ENCODE results near the gene GPR62.

The GPR62 gene

DNA sequence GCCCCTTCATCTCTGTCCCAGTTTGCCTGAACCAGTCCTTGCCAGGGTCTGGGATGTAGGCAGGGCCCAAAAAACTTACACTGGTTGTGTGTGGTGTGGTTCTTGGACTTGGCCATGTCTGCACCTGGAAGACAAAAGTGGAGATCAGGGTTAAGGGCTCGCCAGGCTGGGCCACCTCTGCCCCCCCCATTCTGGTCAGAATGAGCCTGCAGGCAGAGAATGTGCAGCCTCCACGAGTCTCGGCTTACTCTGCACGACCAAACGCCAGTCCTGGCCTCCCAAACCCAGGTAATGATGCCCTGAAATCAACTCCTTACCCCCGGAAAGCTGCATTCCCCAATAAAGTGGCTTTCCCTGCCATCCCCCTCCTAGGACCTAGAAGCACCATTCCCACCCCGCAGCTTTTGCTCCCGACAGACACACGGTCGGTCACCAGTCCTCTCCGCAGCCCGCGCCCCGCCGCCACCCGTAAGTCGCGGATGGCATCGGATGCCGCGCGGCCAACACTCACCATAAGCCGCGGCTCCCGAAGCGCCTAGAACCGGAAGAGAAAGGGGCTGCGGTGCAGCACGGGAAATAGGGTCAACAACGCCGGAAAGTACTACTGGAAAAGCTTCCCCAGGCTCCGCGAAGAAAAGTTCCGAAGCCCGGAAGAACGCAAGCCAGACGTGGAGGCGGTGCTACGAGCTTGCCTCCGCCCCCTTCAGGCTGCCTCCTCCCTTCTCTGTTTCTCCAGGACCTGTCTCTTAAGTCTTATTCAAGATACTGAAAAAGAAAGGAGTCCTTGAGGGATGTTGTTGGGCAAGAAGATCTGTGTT is 40.4 kb downstream of the GPR62 start, which contains the start of gene RPL29:
Gene RPL29, minus strand, starts transcription at position 550 of the 818 bp plus-strand sequence. Its CDS starts 434 bp downstream, at position 116.
- Histone ChIP-seq H3K79me2 (ENCODE audit: insufficient read depth, low read length) (peaks cover 46% of the 10 kb centered on the region), H4K20me1 (ENCODE audit: insufficient read depth, low read length, poor library complexity, severe bottlenecking) (peaks cover 43% of the 10 kb centered on the region), H3K4me3 (ENCODE audit: low read length, poor library complexity, severe bottlenecking) (peak within 1 kb of the TSS; percentile 98), H2AFZ (ENCODE audit: low read length) (peak within 1 kb of the TSS; percentile 73; the same call in 1 of the 2 replicates), H3K4me1 (ENCODE audit: insufficient read depth, low read length, poor library complexity, severe bottlenecking) (peaks cover 28% of the 10 kb centered on the region), H3K36me3 (ENCODE audit: insufficient read depth, low read length) (peaks cover 28% of the 10 kb centered on the region; the same call in 1 of the 2 replicates), H3K9ac (ENCODE audit: low read depth, low read length, poor library complexity, severe bottlenecking) (peak within 1 kb of the TSS; percentile 99), H3K27me3 (ENCODE audit: insufficient read depth, low read length, poor library complexity, severe bottlenecking) (peaks cover 10% of the 10 kb centered on the region), H3F3A (ENCODE audit: low read depth) (no peaks in the 10 kb centered on the region), H3K4me2 (ENCODE audit: low read depth, low read length, poor library complexity, severe bottlenecking) (peak within 1 kb of the TSS; percentile 100), H3K9me2 (replicated peaks; ENCODE audit: low read depth, low read length) (no peaks in the 10 kb centered on the region), H3K9me3 (ENCODE audit: insufficient read depth, low read depth, low read length) (no peaks in the 10 kb centered on the region)
- TF ChIP-seq EZH2phosphoT487 (IDR thresholded peaks at IDR 0.05; ENCODE audit: borderline replicate concordance), result no peak
- TF ChIP-seq, protein P1, sequence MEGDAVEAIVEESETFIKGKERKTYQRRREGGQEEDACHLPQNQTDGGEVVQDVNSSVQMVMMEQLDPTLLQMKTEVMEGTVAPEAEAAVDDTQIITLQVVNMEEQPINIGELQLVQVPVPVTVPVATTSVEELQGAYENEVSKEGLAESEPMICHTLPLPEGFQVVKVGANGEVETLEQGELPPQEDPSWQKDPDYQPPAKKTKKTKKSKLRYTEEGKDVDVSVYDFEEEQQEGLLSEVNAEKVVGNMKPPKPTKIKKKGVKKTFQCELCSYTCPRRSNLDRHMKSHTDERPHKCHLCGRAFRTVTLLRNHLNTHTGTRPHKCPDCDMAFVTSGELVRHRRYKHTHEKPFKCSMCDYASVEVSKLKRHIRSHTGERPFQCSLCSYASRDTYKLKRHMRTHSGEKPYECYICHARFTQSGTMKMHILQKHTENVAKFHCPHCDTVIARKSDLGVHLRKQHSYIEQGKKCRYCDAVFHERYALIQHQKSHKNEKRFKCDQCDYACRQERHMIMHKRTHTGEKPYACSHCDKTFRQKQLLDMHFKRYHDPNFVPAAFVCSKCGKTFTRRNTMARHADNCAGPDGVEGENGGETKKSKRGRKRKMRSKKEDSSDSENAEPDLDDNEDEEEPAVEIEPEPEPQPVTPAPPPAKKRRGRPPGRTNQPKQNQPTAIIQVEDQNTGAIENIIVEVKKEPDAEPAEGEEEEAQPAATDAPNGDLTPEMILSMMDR (conservative IDR thresholded peaks at IDR 0.05; ENCODE audit: low read length), result no peak

DNA sequence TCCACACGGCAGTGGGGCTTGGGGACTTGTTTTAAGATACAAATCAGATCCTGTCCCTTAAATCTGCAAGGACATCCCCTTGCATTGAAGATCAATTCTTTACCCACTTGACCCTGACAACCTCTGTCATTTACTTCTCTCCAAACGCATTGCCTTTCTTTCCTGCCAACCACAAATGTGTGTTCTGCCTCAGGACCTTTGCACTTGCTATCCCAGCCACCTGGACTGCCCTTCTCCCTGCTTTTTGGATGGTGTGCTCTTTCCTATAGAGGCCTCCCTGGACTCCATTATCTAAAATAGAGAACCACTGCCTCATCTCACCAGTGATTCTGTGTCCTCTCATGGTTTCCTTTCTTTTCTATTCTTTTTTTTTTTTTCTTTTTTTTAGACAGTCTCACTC is 42.0 kb downstream of the GPR62 start:
- H3K79me2 ChIP-seq (ENCODE audit: insufficient read depth, low read length), result peaks cover 36% of the 10 kb centered on the region
- peaks cover 10% of the 10 kb centered on the region for H3K27me3 ChIP-seq (ENCODE audit: insufficient read depth, low read length, poor library complexity, severe bottlenecking)
- H3K9ac ChIP-seq (ENCODE audit: low read depth, low read length, poor library complexity, severe bottlenecking), result no peak overlapping the region
- H3F3A ChIP-seq (ENCODE audit: low read depth), result no peaks in the 10 kb centered on the region
- no peak overlapping the region for H3K4me2 ChIP-seq (ENCODE audit: low read depth, low read length, poor library complexity, severe bottlenecking)
- H3K4me3 ChIP-seq (ENCODE audit: low read length, poor library complexity, severe bottlenecking), result no peak overlapping the region
- H3K9me3 ChIP-seq (ENCODE audit: insufficient read depth, low read depth, low read length), result no peaks in the 10 kb centered on the region
- no peak overlapping the region for H2AFZ ChIP-seq (ENCODE audit: low read length)
- TF ChIP-seq EZH2phosphoT487 (IDR thresholded peaks at IDR 0.05; ENCODE audit: borderline replicate concordance), result no peak
- TF ChIP-seq, protein P1 (conservative IDR thresholded peaks at IDR 0.05; ENCODE audit: low read length), result no peak
- peaks cover 21% of the 10 kb centered on the region for H3K4me1 ChIP-seq (ENCODE audit: insufficient read depth, low read length, poor library complexity, severe bottlenecking)
- peaks cover 33% of the 10 kb centered on the region for H4K20me1 ChIP-seq (ENCODE audit: insufficient read depth, low read length, poor library complexity, severe bottlenecking)
- H3K36me3 ChIP-seq (ENCODE audit: insufficient read depth, low read length), result peaks cover 22% of the 10 kb centered on the region; the same call in 1 of the 2 replicates
- no peaks in the 10 kb centered on the region for H3K9me2 ChIP-seq (replicated peaks; ENCODE audit: low read depth, low read length)

DNA sequence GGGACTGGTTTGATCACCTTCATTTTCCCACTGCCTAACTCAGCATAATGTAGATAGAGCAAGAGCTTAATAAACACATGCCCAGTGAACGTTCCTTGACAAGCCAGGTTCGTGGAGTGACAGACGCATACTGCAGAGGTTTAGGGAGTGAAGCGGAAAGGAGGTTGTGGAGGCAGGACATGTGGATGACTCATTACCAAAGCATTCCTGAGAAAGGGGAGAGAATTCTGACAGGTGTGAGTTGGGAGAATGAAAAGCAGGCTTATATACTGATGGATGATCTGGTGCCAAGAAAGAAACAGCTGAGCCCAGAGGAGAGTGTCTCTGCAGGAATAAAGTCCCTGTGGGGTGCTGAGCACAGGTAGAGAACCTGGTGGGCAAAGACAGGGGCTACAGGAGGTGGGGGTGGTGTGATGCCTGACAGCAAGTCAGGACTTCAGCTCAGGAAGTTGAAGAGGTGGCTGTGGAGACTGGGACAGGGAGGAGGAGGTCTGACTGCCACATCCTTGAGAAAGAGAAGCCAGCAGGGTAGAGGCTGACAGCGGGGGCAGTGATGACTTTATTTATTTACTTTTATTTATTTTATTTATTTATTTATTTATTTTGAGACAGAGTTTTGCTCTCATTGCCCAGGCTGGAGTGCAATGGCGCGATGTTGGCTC is 42.9 kb downstream of the GPR62 start:
- peaks cover 10% of the 10 kb centered on the region for H3K27me3 ChIP-seq (ENCODE audit: insufficient read depth, low read length, poor library complexity, severe bottlenecking)
- TF ChIP-seq, protein P1 (conservative IDR thresholded peaks at IDR 0.05; ENCODE audit: low read length), result no peak
- TF ChIP-seq EZH2phosphoT487 (IDR thresholded peaks at IDR 0.05; ENCODE audit: borderline replicate concordance), result no peak
- no peak overlapping the region for H3K9ac ChIP-seq (ENCODE audit: low read depth, low read length, poor library complexity, severe bottlenecking)
- H3K9me3 ChIP-seq (ENCODE audit: insufficient read depth, low read depth, low read length), result no peaks in the 10 kb centered on the region
- no peak overlapping the region for H3K4me3 ChIP-seq (ENCODE audit: low read length, poor library complexity, severe bottlenecking)
- peaks cover 18% of the 10 kb centered on the region for H3K4me1 ChIP-seq (ENCODE audit: insufficient read depth, low read length, poor library complexity, severe bottlenecking)
- H3K36me3 ChIP-seq (ENCODE audit: insufficient read depth, low read length), result peaks cover 19% of the 10 kb centered on the region; the same call in 1 of the 2 replicates
- H3F3A ChIP-seq (ENCODE audit: low read depth), result no peaks in the 10 kb centered on the region
- no peaks in the 10 kb centered on the region for H3K9me2 ChIP-seq (replicated peaks; ENCODE audit: low read depth, low read length)
- H4K20me1 ChIP-seq (ENCODE audit: insufficient read depth, low read length, poor library complexity, severe bottlenecking), result peaks cover 25% of the 10 kb centered on the region
- peaks cover 27% of the 10 kb centered on the region for H3K79me2 ChIP-seq (ENCODE audit: insufficient read depth, low read length)
- no peak overlapping the region for H2AFZ ChIP-seq (ENCODE audit: low read length)
- H3K4me2 ChIP-seq (ENCODE audit: low read depth, low read length, poor library complexity, severe bottlenecking), result no peak overlapping the region

Measured in Loucy (cell line).